SU-DHL-6 (cell line): Measurements from ENCODE around the gene GK.

Experiments
- H2AFZ ChIP-seq: fragments of 200-600 bp; sonication (generic); 2 replicates; pipeline ENCODE4 v1.6.1; 2014; ENCODE audit warnings: low read depth, mild to moderate bottlenecking, moderate library complexity, mixed read lengths, antibody characterized with exemption, low read length; ENCODE audit not compliant: severe bottlenecking
- H3F3A ChIP-seq: fragments of 200-600 bp; shearing (Covaris generic); 2 replicates; pipeline ENCODE4 v1.6.0; 2016; ENCODE audit warnings: antibody characterized with exemption, mild to moderate bottlenecking; ENCODE audit not compliant: insufficient read depth
- H3K27ac ChIP-seq: fragments of 200-600 bp; sonication (generic); 2 replicates; pipeline ENCODE4 v1.5.1; 2016; ENCODE audit warnings: low read depth, mild to moderate bottlenecking, low read length, moderate library complexity, mixed read lengths
- H3K27me3 ChIP-seq: fragments of 200-600 bp; sonication (generic), shearing (Covaris generic); 2 replicates; pipeline ENCODE4 v1.6.0; 2014; ENCODE audit warnings: mild to moderate bottlenecking, low read length
- H3K36me3 ChIP-seq: fragments of 200-600 bp; sonication (generic); 2 replicates; pipeline ENCODE4 v1.6.1; 2014; ENCODE audit warnings: mild to moderate bottlenecking, low read length, mixed read lengths
- H3K4me2 ChIP-seq: fragments of 300-600, 200-600 bp; shearing (Covaris generic), sonication (generic); 2 replicates; pipeline ENCODE4 v1.6.0; 2014; ENCODE audit warnings: low read length, low read depth, mild to moderate bottlenecking; ENCODE audit not compliant: poor library complexity, severe bottlenecking
- H3K4me3 ChIP-seq: fragments of 200-600 bp; sonication (generic); 2 replicates; pipeline ENCODE4 v1.5.1; 2014; ENCODE audit warnings: antibody characterized with exemption, low read length, mild to moderate bottlenecking, mixed read lengths; ENCODE audit not compliant: insufficient read depth, poor library complexity, severe bottlenecking
- H3K79me2 ChIP-seq: fragments of 200-600 bp; sonication (generic); 2 replicates; pipeline ENCODE4 v1.6.1; 2014; ENCODE audit warnings: mild to moderate bottlenecking, low read length, moderate library complexity; ENCODE audit not compliant: insufficient read depth
- H3K9ac ChIP-seq: fragments of 200-600 bp; sonication (generic); 2 replicates; pipeline ENCODE4 v1.7.0; 2014; ENCODE audit warnings: mild to moderate bottlenecking, low read length
- H3K9me2 ChIP-seq: fragments of 200-600 bp; sonication (generic); replicated peaks from 2 replicates; pipeline ENCODE4 v1.6.1; 2014; ENCODE audit warnings: low read length; ENCODE audit not compliant: insufficient read depth
- H3K9me3 ChIP-seq: fragments of 200-600 bp; sonication (generic); 2 replicates; pipeline ENCODE4 v1.6.1; 2014; ENCODE audit warnings: low read length, mixed read lengths; ENCODE audit not compliant: insufficient read depth
- H4K20me1 ChIP-seq: fragments of 200-600 bp; sonication (generic); 2 replicates; pipeline ENCODE4 v1.6.1; 2014; ENCODE audit warnings: low read depth, mild to moderate bottlenecking, antibody characterized with exemption, low read length, moderate library complexity, mixed read lengths
- CTCF ChIP-seq: fragments of 200-600 bp; sonication (generic); IDR thresholded peaks from one replicate; pipeline ENCODE4 v1.5.1; 2017; ENCODE audit warnings: antibody characterized with exemption, mild to moderate bottlenecking, low read length, moderate library complexity; ENCODE audit not compliant: insufficient read depth, poor library complexity, severe bottlenecking
- EZH2phosphoT487 ChIP-seq: fragments of 200-600 bp; sonication (generic), shearing (Covaris generic); conservative IDR thresholded peaks from 2 replicates; pipeline ENCODE4 v1.6.1; 2018; ENCODE audit warnings: mild to moderate bottlenecking, antibody characterized with exemption, low read length, moderate library complexity, mixed read lengths

GK gene

GRCh38 chrX:30612250-30612655, 41.0 kb upstream of the GK start:
- no peak overlapping the region for H2AFZ ChIP-seq
- TF ChIP-seq CTCF (no peak), EZH2phosphoT487 (no peak)
- no peaks in the 10 kb centered on the region for H3K27me3 ChIP-seq
- H3K27ac ChIP-seq, result no peak overlapping the region
- no peak overlapping the region for H3K9ac ChIP-seq
- no peaks in the 10 kb centered on the region for H4K20me1 ChIP-seq
- no peaks in the 10 kb centered on the region for H3F3A ChIP-seq
- no peaks in the 10 kb centered on the region for H3K9me3 ChIP-seq
- H3K4me2 ChIP-seq, result no peak overlapping the region
- H3K4me3 ChIP-seq, result no peak overlapping the region
- H3K9me2 ChIP-seq, result no peaks in the 10 kb centered on the region
- H3K79me2 ChIP-seq, result no peaks in the 10 kb centered on the region
- H3K36me3 ChIP-seq, result no peaks in the 10 kb centered on the region

GRCh38 chrX:30613721-30614120, 39.5 kb upstream of the GK start:
- H4K20me1 ChIP-seq, result no peaks in the 10 kb centered on the region

GRCh38 chrX:30615229-30615628, 38.0 kb upstream of the GK start:
- Histone ChIP-seq H3K79me2 (no peaks in the 10 kb centered on the region), H3K4me2 (no peak overlapping the region), H3K9me2 (no peaks in the 10 kb centered on the region), H3K36me3 (no peaks in the 10 kb centered on the region), H3K9ac (no peak overlapping the region), H4K20me1 (no peaks in the 10 kb centered on the region), H3F3A (no peaks in the 10 kb centered on the region), H3K27ac (no peak overlapping the region), H3K4me3 (no peak overlapping the region), H3K27me3 (no peaks in the 10 kb centered on the region), H3K9me3 (no peaks in the 10 kb centered on the region), H2AFZ (no peak overlapping the region)
- TF ChIP-seq CTCF (no peak), EZH2phosphoT487 (no peak)

More at GRCh38 chrX:30613721-30614120, 39.5 kb upstream of the GK start:
- no peak overlapping the region for H3K9ac ChIP-seq
- no peaks in the 10 kb centered on the region for H3K27me3 ChIP-seq
- H2AFZ ChIP-seq, result no peak overlapping the region
- no peaks in the 10 kb centered on the region for H3K9me2 ChIP-seq
- H3K36me3 ChIP-seq, result no peaks in the 10 kb centered on the region
- no peak overlapping the region for H3K4me2 ChIP-seq
- no peak overlapping the region for H3K27ac ChIP-seq
- TF ChIP-seq CTCF, result no peak
- no peak for TF ChIP-seq EZH2phosphoT487
- no peaks in the 10 kb centered on the region for H3F3A ChIP-seq
- H3K9me3 ChIP-seq, result no peaks in the 10 kb centered on the region
- H3K4me3 ChIP-seq, result no peak overlapping the region
- no peaks in the 10 kb centered on the region for H3K79me2 ChIP-seq
